KMS-11 (cell line): ENCODE data around the gene HIBADH.

Source experiments
- H2AFZ ChIP-seq: fragments of 200-600 bp; sonication (generic); 2 replicates; pipeline ENCODE4 v1.6.1; 2016; ENCODE audit warnings: antibody characterized with exemption, mixed run types, low read depth
- H3K27ac ChIP-seq: fragments of 200-600 bp; sonication (generic); 2 replicates; pipeline ENCODE4 v1.6.1; 2016; ENCODE audit warnings: mild to moderate bottlenecking, mixed run types
- H3K27me3 ChIP-seq: fragments of 200-600 bp; sonication (generic); 2 replicates; pipeline ENCODE4 v1.6.1; 2017; ENCODE audit warnings: mild to moderate bottlenecking, low read depth, mixed run types, moderate library complexity; ENCODE audit not compliant: insufficient read depth
- H3K36me3 ChIP-seq: fragments of 200-600 bp; sonication (generic); 2 replicates; pipeline ENCODE4 v1.6.1; 2017; ENCODE audit warnings: mild to moderate bottlenecking, mixed run types; ENCODE audit not compliant: insufficient read depth
- H3K4me1 ChIP-seq: fragments of 200-600 bp; sonication (generic); 2 replicates; pipeline ENCODE4 v1.6.1; 2016; ENCODE audit warnings: mild to moderate bottlenecking, low read depth, mixed run types; ENCODE audit not compliant: poor library complexity, severe bottlenecking
- H3K4me2 ChIP-seq: fragments of 200-600 bp; sonication (generic); 2 replicates; pipeline ENCODE4 v1.7.0; 2016; ENCODE audit warnings: mild to moderate bottlenecking, mixed run types
- H3K4me3 ChIP-seq: fragments of 200-600 bp; sonication (generic); IDR thresholded peaks from 2 replicates; pipeline ENCODE4 v1.6.1; 2017; ENCODE audit warnings: low read depth, low read length, mixed read lengths; ENCODE audit not compliant: insufficient read depth
- H3K79me2 ChIP-seq: fragments of 200-600 bp; sonication (generic); 2 replicates; pipeline ENCODE4 v1.6.1; 2016; ENCODE audit warnings: low read depth, mixed run types; ENCODE audit not compliant: insufficient read depth
- H3K9ac ChIP-seq: fragments of 200-600 bp; sonication (generic); 2 replicates; pipeline ENCODE4 v1.6.1; 2016; ENCODE audit warnings: mild to moderate bottlenecking, mixed run types
- H4K20me1 ChIP-seq: fragments of 200-600 bp; sonication (generic); 2 replicates; pipeline ENCODE4 v1.6.1; 2016; ENCODE audit warnings: mild to moderate bottlenecking, mixed run types; ENCODE audit not compliant: insufficient read depth
- CTCF ChIP-seq: fragments of 200-600 bp; sonication (generic); conservative IDR thresholded peaks from 2 replicates; pipeline ENCODE4 v1.6.1; 2017; ENCODE audit warnings: low read depth, mild to moderate bottlenecking, antibody characterized with exemption, low read length, moderate library complexity, mixed read lengths

Gene HIBADH

GRCh38 chr7:27575613-27576012 is 87.1 kb downstream of the HIBADH start:
- no peak overlapping the region for H3K4me2 ChIP-seq
- no peak for TF ChIP-seq CTCF
- no peak overlapping the region for H3K4me3 ChIP-seq
- no peaks in the 10 kb centered on the region for H4K20me1 ChIP-seq
- no peaks in the 10 kb centered on the region for H3K4me1 ChIP-seq
- no peaks in the 10 kb centered on the region for H3K79me2 ChIP-seq
- H2AFZ ChIP-seq: no peak overlapping the region
- no peaks in the 10 kb centered on the region for H3K27me3 ChIP-seq
- H3K9ac ChIP-seq: no peak overlapping the region
- H3K36me3 ChIP-seq: no peaks in the 10 kb centered on the region
- no peak overlapping the region for H3K27ac ChIP-seq

GRCh38 chr7:27569106-27569505 is 93.6 kb downstream of the HIBADH start:
- no peaks in the 10 kb centered on the region for H4K20me1 ChIP-seq
- TF ChIP-seq CTCF: no peak
- H2AFZ ChIP-seq: no peak overlapping the region
- no peaks in the 10 kb centered on the region for H3K4me1 ChIP-seq
- no peak overlapping the region for H3K9ac ChIP-seq
- no peak overlapping the region for H3K27ac ChIP-seq
- no peak overlapping the region for H3K4me3 ChIP-seq
- no peaks in the 10 kb centered on the region for H3K36me3 ChIP-seq
- H3K79me2 ChIP-seq: no peaks in the 10 kb centered on the region
- no peak overlapping the region for H3K4me2 ChIP-seq
- H3K27me3 ChIP-seq: no peaks in the 10 kb centered on the region

DNA sequence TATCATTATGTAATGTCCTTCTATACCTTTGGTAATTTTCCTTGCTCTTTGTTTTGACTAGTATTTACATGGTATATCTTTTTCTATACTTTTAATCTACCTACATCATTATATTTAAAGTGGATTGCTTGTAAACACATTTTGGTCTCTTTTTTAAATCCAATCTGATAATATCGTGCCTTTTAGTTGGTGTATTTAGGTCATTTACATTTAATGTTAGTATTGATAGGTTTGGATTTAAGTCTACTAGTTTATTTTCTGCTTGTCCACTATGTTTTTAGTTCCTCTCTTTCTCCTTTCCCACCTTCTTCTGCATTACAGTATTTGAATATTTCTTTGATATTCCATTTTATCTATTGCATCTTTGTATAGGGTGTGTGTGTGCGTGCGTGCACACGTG is 95.4 kb downstream of the HIBADH start:
- Histone ChIP-seq H3K4me1 (no peaks in the 10 kb centered on the region), H3K36me3 (no peaks in the 10 kb centered on the region), H3K27ac (no peak overlapping the region), H3K9ac (no peak overlapping the region), H3K27me3 (no peaks in the 10 kb centered on the region), H3K79me2 (no peaks in the 10 kb centered on the region), H3K4me2 (no peak overlapping the region), H2AFZ (no peak overlapping the region), H3K4me3 (no peak overlapping the region), H4K20me1 (no peaks in the 10 kb centered on the region)
- no peak for TF ChIP-seq CTCF

DNA sequence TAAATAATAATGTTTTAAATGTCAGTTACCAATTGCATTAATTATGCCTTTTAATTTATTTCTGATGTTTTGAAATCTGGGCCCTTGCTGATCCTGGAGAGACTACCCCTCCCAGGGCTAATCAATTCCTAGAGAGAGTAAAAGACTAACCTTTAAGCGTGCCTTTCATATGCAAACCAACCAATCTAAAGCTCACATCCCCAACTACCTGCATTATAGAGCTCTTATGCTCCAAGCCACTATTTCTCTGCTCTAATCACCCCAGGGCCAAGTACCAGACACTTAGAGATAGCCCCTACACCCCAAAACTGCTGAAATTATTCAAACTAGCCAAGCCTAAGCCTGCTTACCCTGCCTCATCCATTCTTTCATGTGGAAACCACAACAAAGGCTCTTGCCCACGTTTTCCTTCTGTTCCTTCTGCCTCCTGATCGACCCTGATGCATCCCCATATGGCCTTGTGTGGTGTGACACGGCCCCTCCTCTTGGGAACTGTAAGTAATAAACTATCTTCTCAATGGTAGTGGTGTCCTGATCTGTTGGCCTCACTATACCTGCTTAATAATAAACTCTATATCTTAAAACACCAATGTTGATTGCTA is 97.7 kb downstream of the HIBADH start:
- Histone ChIP-seq H3K4me3 (no peak overlapping the region), H3K27ac (no peak overlapping the region), H3K79me2 (no peaks in the 10 kb centered on the region), H2AFZ (no peak overlapping the region), H3K4me1 (no peaks in the 10 kb centered on the region), H3K4me2 (no peak overlapping the region), H3K36me3 (no peaks in the 10 kb centered on the region), H4K20me1 (no peaks in the 10 kb centered on the region), H3K9ac (no peak overlapping the region), H3K27me3 (no peaks in the 10 kb centered on the region)
- TF ChIP-seq CTCF: no peak
